ENCODE results near the gene CTNNA1. TPM values are rescaled to one million over a fixed set of nuclear protein-coding genes. Genes with fewer than 3 reads are reported as not detected.
A peak's percentile ranks its signal among the peaks of the same experiment; 100 is the strongest.
"Not testable (repeated sequence)": the region's sequence is repeated elsewhere in the genome, so short reads cannot be mapped to it uniquely, and the experiment has no call there.

The CTNNA1 gene
- polyA plus RNA-seq (95.9 to 175 TPM (median 119 TPM) in 3 replicates), polyA minus RNA-seq (143 to 440 TPM (median 257 TPM) in 3 replicates)
- 715 TPM for polyA plus RNA-seq (2011; ENCODE audit: low read depth)
- 146 and 162 TPM in 2 replicates for polyA plus RNA-seq (2011; cell fraction: cytosol; rRNA removed)
- 312 and 363 TPM in 2 replicates for polyA plus RNA-seq (2011; cell fraction: nucleus; rRNA removed)
- polyA plus RNA-seq (2012; ENCODE audit: low replicate concordance), result 166 and 236 TPM in 2 replicates
- 173 TPM for polyA minus RNA-seq (2011; cell fraction: cytosol; rRNA and poly(A)+ RNA removed)
- polyA minus RNA-seq (2011; cell fraction: nucleus; rRNA and poly(A)+ RNA removed), result 215 and 332 TPM in 2 replicates

GRCh38 chr5:138752951-138753793 lies at the start of gene CTNNA1:
CTNNA1 (plus strand) TSS chr5:138753425; CDS start chr5:138781925, 28,500 bp downstream.
- peak within 1 kb of the TSS; percentile 93 for H3K27ac ChIP-seq (ENCODE audit: control insufficient read depth, insufficient read depth, low read length)
- H3K4me3 ChIP-seq (ENCODE audit: control insufficient read depth in 2 of 3, extremely low read depth in 1 of 3, insufficient read depth in 2 of 3, low read depth in 1 of 3, low read length in 3 of 3), result peak within 1 kb of the TSS; percentile 56 to 94 (median 91)
- H2AFZ ChIP-seq (ENCODE audit: control insufficient read depth, low read length), result peak within 1 kb of the TSS; percentile 85
- dilution Hi-C loops (cut with MboI; ENCODE audit: extremely low pct_ligation_motif_present, low sequenced_read_pairs), result no loop called here
- DNase-seq (ENCODE audit: low read depth, low spot score) (peak; percentile 41), FAIRE-seq (no peak)
- no peaks in the 10 kb centered on the region for H3K27me3 ChIP-seq (ENCODE audit: control insufficient read depth, extremely low read depth, insufficient read depth, low read length)
- H3K36me3 ChIP-seq (ENCODE audit: control insufficient read depth in 2 of 2, extremely low read depth in 1 of 2, insufficient read depth in 2 of 2, low read length in 2 of 2), result peaks cover 9 to 26% of the 10 kb centered on the region in 2 experiments
- peaks cover 4% of the 10 kb centered on the region for H3K9me1 ChIP-seq (ENCODE audit: control insufficient read depth, extremely low read depth, insufficient read depth, low read length)
- peaks cover 43% of the 10 kb centered on the region for H3K79me2 ChIP-seq (ENCODE audit: control insufficient read depth, insufficient read depth, low read length)
- peaks cover 20% of the 10 kb centered on the region for H3K4me1 ChIP-seq (ENCODE audit: control insufficient read depth, extremely low read depth, insufficient read depth, low read length)
- H4K20me1 ChIP-seq (ENCODE audit: control insufficient read depth, extremely low read depth, insufficient read depth, low read length), result peaks cover 19% of the 10 kb centered on the region
- TF ChIP-seq CTCF (optimal IDR thresholded peaks at IDR 0.05 in 1 of 3, IDR thresholded peaks at IDR 0.05 in 1 of 3, conservative IDR thresholded peaks at IDR 0.05 in 1 of 3; ENCODE audit: extremely low read depth in 1 of 3, insufficient read depth in 2 of 3, low read length in 3 of 3) (no peak), EZH2 (IDR thresholded peaks at IDR 0.05; ENCODE audit: low read length) (no peak)
- peak within 1 kb of the TSS; percentile 90 for H3K4me2 ChIP-seq (ENCODE audit: control insufficient read depth, extremely low read depth, insufficient read depth, low read depth, low read length)
- H3K9me3 ChIP-seq (ENCODE audit: control insufficient read depth, low read depth, low read length), result no peaks in the 10 kb centered on the region
- H3K9ac ChIP-seq (ENCODE audit: control insufficient read depth, extremely low read depth, insufficient read depth, low read length), result peak within 1 kb of the TSS; percentile 95

- H3K9me1 ChIP-seq (ENCODE audit: control insufficient read depth, extremely low read depth, insufficient read depth, low read length); H3K9me3 ChIP-seq (ENCODE audit: control insufficient read depth, low read depth, low read length); DNase-seq (ENCODE audit: low read depth, low spot score); H3K9ac ChIP-seq (ENCODE audit: control insufficient read depth, extremely low read depth, insufficient read depth, low read length); H3K4me2 ChIP-seq (ENCODE audit: control insufficient read depth, extremely low read depth, insufficient read depth, low read depth, low read length); dilution Hi-C loops (cut with MboI; ENCODE audit: extremely low pct_ligation_motif_present, low sequenced_read_pairs); FAIRE-seq; H3K4me3 ChIP-seq (ENCODE audit: control insufficient read depth in 2 of 3, extremely low read depth in 1 of 3, insufficient read depth in 2 of 3, low read depth in 1 of 3, low read length in 3 of 3); H3K36me3 ChIP-seq (ENCODE audit: control insufficient read depth in 2 of 2, extremely low read depth in 1 of 2, insufficient read depth in 2 of 2, low read length in 2 of 2); H2AFZ ChIP-seq (ENCODE audit: control insufficient read depth, low read length); H4K20me1 ChIP-seq (ENCODE audit: control insufficient read depth, extremely low read depth, insufficient read depth, low read length); H3K79me2 ChIP-seq (ENCODE audit: control insufficient read depth, insufficient read depth, low read length); H3K4me1 ChIP-seq (ENCODE audit: control insufficient read depth, extremely low read depth, insufficient read depth, low read length); H3K27me3 ChIP-seq (ENCODE audit: control insufficient read depth, extremely low read depth, insufficient read depth, low read length); H3K27ac ChIP-seq (ENCODE audit: control insufficient read depth, insufficient read depth, low read length): not testable (repeated sequence)
Observed at GRCh38 chr5:138703777-138704176, 49.4 kb upstream of the CTNNA1 start.

Data from keratinocyte (primary cell).